Erythroblast (primary cell): Measurements from ENCODE around the gene ATP9A.
"Not testable (repeated sequence)": the region's sequence is repeated elsewhere in the genome, so short reads cannot be mapped to it uniquely, and the experiment has no call there.

Source experiments
- DNase-seq, 2 experiments: peaks; one replicate each; lab custom pipeline; 2025; lab: John Stamatoyannopoulos, UW
- GATA1 ChIP-seq: IDR thresholded peaks from 2 replicates; pipeline ENCODE4 v1.6.1; 2011; ENCODE audit warnings: low read depth, mild to moderate bottlenecking, control low read depth, low read length, moderate library complexity
- POLR2A ChIP-seq: IDR thresholded peaks from 2 replicates; pipeline ENCODE4 v1.6.1; 2011; ENCODE audit warnings: mild to moderate bottlenecking, low read length

The ATP9A gene

GRCh38 chr20:51767867-51768758 is at the start of gene ATP9A:
Gene ATP9A (minus strand): TSS chr20:51768390. CDS start chr20:51768369, 21 bp downstream.
- no peak for TF ChIP-seq POLR2A
- TF ChIP-seq GATA1, result no peak
- peak; percentile 21 to 23 for DNase-seq

GRCh38 chr20:51816856-51817255 is 48.7 kb upstream of the ATP9A start:
- not testable (repeated sequence) for DNase-seq

- no peak for DNase-seq
- TF ChIP-seq GATA1 (no peak), POLR2A (no peak)
These were observed 47.3 kb upstream of the ATP9A start for GRCh38 chr20:51815383-51816076.

- no peak for DNase-seq
These were observed 44.7 kb upstream of the ATP9A start for GRCh38 chr20:51812861-51813260.

GRCh38 chr20:51811514-51812128 is 43.4 kb upstream of the ATP9A start:
- no peak for DNase-seq
- no peak for TF ChIP-seq POLR2A
- TF ChIP-seq GATA1, result no peak

More at GRCh38 chr20:51812861-51813260, 44.7 kb upstream of the ATP9A start:
- no peak for TF ChIP-seq POLR2A
- TF ChIP-seq GATA1, result no peak

GRCh38 chr20:51811042-51811355 is 42.8 kb upstream of the ATP9A start:
- TF ChIP-seq GATA1, result no peak
- no peak for TF ChIP-seq POLR2A
- no peak for DNase-seq

- TF ChIP-seq POLR2A (no peak), GATA1 (no peak)
These were observed 42.2 kb upstream of the ATP9A start for GRCh38 chr20:51810155-51811041.

GRCh38 chr20:51807720-51808250 is 39.6 kb upstream of the ATP9A start:
- no peak for DNase-seq
- no peak for TF ChIP-seq GATA1
- no peak for TF ChIP-seq POLR2A

More at GRCh38 chr20:51810155-51811041, 42.2 kb upstream of the ATP9A start:
- DNase-seq, result no peak

- TF ChIP-seq POLR2A (no peak), GATA1 (no peak)
These were observed 36.6 kb upstream of the ATP9A start for GRCh38 chr20:51804754-51805153.

GRCh38 chr20:51803148-51803854 is 35.1 kb upstream of the ATP9A start:
- DNase-seq, result no peak

More at GRCh38 chr20:51804754-51805153, 36.6 kb upstream of the ATP9A start:
- no peak for DNase-seq

GRCh38 chr20:51802170-51802751 is 34.1 kb upstream of the ATP9A start, which contains the start of gene SALL4:
Gene SALL4 (minus strand): TSS chr20:51802521. CDS start chr20:51802408, 113 bp downstream.
- DNase-seq, result peak; percentile 24 to 53
- no peak for TF ChIP-seq GATA1
- TF ChIP-seq POLR2A, result no peak

More at GRCh38 chr20:51803148-51803854, 35.1 kb upstream of the ATP9A start:
- TF ChIP-seq POLR2A, result no peak
- no peak for TF ChIP-seq GATA1

- TF ChIP-seq GATA1 (no peak), POLR2A (no peak)
- no peak for DNase-seq
These were observed 33.6 kb upstream of the ATP9A start for GRCh38 chr20:51801823-51802123.
